HK-2 (cell line): Measurements from ENCODE around the gene KLK7.
A peak's percentile ranks its signal among the peaks of the same experiment; 100 is the strongest.

ENCODE experiments used
- DNase-seq: peaks from one replicate; pipeline ENCODE4 v3.0.0-alpha.2; 2018; ENCODE audit not compliant: unreplicated experiment

The KLK7 gene

DNA sequence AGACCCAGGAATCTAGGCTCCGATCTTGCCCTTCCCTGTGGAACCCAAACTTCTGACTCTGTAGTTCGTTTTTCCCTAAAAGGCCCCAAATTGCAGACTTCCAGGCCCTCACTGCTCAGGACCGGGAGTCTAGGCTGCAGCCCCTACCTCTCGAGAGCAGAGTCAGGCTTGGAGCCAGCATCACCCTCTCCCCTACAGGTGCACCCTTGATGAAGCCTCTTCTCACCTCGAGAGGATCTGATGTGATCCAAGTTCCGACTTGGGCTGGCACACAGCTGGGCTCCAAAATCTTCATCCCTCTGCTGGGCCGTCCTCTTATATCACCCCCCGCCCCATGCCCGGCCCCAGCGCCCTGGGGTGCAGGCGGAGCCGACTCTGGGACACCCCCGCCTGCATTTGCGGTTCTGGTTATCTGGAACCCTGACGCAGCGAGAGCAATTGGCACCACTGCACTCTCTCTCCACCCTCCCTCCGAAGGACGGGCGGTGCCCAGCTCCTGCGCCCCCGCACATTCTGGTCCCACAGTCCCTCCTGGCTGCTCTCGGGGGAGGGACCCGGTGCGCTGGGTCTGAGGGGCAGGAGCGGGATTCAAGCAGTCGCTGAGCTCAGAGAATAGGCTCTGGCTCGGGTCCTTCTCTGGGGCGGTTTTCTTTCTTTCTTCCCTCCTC is at the start of gene KLK7:
Gene KLK7 (minus strand): TSS at position 293 of the 668 bp plus-strand sequence. CDS start 1,518 bp downstream, outside the sequence.
- DNase-seq: no peak

- no peak for DNase-seq
Measured at GRCh38 chr19:51031880-51032225, 48.1 kb upstream of the KLK7 start.

- no peak for DNase-seq
Measured at GRCh38 chr19:51031220-51031879, 47.6 kb upstream of the KLK7 start.

DNA sequence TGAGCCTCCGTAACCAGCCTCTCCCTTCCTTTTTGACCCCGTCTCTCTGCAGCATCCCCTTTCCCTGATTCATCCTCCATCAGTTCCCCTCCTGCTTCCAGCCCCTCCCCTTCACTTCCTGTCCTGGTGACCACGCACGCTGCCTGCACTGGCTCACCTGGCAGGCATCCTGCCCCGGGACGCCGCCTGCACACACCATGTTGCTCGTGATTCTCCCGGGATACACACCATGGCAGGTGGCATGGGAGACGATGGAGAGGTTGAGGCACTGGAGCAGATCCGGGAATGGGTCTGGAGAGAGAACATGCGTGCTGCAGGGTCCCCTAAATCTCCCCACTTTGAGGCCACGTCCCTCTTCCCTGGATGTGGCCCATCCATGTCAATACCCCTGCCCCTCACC is 46.9 kb upstream of the KLK7 start:
- DNase-seq: no peak

- no peak for DNase-seq
Measured at GRCh38 chr19:51029718-51030117, 46.0 kb upstream of the KLK7 start.

DNA sequence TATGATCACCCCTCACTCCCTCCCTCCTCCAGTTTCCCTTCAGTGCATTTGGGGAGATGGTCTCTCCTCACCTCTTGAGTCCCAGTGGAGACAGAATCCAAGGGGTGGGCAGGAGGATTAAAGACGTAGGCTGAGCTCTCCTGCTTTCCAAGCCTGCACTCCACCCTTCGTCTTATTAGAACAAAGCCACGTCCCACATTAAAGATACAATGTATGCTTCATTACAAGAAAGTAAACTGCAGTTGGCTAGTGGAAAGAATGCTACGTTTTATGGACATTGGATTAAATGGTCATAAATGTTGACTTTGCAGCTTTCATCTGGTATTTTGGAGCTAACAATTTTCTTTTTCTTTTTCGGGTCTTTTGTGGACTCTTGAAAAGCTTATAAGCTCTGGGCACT is 44.2 kb upstream of the KLK7 start:
- no peak for DNase-seq

DNA sequence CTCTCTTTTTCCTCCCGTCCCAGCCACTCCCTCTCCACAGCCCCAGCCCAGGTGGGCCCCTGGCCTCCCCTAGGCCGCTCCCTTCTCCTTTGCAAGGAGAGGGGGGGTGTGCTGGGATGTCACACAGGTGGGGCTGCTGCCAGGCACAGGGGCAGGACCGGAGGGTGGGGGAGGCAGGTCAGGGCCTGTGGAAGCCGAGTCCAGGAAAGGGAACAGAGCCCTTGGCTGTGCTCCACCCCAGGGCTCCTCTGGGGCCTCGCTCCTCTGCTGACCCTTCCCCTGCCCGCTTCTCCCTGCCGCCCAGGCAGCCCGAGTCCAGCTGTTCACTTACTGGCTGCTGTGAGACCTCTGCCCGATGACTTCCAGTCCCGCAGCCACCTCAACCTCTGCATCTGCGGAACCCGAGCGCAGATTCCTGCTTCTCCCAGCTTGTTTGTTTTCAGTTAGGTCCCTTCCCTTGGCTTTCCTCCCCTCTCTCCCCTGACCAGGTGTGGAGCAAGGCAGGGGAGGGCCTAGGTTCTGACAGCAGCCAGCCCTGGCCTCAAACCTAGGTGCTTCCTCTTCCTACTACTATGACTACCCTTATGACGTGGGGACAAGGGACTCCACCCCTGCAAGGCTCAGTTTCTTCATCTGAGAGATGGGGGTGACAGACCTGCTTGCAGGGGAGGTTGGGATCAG is 43.5 kb upstream of the KLK7 start:
- no peak for DNase-seq

- no peak for DNase-seq
Measured at GRCh38 chr19:51026554-51026831, 42.8 kb upstream of the KLK7 start, which contains the start of gene KLK11. KLK11 (minus strand) TSS chr19:51026616; CDS start chr19:51025631, 985 bp downstream.

DNA sequence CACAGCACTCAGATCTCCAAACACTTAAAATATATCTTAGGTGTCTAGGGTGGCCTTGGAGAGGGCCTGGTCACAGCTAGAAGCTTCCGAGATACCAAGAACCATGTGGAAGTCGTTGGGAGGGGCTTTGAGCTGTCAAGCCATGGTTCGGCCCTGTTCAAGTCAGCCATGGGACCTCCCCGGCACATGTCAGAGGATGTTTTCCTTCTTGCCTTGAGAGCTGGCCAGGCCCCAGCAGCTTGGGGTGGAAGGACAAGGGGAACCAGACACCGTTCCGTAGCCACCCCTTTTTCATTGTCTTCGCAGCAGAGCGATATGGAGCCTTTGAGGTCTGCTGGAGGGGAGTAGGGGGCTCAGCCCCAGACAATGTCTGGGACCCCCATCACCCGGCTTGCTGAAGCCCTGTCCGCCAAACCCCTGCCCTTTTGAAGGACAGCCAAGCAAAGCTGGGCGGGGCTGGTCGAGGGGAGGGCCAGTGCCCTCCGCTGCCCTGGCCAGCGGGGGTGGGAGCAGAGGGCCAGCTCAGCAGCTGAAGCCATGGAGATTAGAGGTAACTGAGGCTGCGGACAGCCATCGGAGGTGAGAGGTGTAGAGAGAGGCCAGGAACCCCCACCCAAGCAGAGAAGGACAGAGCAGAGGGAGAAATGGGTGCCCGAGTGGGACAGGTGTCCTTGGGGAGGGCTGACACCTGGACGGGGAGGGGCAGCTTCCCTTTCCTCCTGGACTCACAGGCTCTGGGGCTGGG is 42.3 kb upstream of the KLK7 start:
- no peak for DNase-seq

DNA sequence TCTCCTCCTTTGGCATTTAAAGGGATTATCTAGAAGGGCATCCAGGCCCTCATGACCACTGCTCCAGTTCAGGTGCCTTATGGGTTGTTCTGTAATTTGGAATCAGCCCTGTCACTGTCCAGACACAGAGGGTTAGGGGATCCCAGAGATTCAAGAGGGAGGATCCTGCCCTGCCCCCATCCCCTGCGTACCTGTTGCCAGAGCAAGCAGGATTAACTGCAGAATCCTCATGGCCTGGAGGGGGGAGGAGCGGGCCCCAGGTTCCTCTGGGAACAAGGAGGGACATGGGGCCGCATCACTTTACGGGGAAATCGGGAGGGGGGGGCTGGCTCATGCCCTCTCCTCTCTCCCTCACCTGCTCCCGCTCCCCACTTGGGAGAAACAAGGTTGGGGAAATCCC is 41.7 kb upstream of the KLK7 start:
- no peak for DNase-seq

- no peak for DNase-seq
Measured at GRCh38 chr19:51024924-51025323, 41.2 kb upstream of the KLK7 start.

- DNase-seq: no peak
Measured at GRCh38 chr19:51023946-51024345, 40.2 kb upstream of the KLK7 start.

- DNase-seq: no peak
Measured at GRCh38 chr19:51022526-51022925, 38.8 kb upstream of the KLK7 start.

- DNase-seq: no peak
Measured at GRCh38 chr19:51020988-51021651, 37.4 kb upstream of the KLK7 start.

DNA sequence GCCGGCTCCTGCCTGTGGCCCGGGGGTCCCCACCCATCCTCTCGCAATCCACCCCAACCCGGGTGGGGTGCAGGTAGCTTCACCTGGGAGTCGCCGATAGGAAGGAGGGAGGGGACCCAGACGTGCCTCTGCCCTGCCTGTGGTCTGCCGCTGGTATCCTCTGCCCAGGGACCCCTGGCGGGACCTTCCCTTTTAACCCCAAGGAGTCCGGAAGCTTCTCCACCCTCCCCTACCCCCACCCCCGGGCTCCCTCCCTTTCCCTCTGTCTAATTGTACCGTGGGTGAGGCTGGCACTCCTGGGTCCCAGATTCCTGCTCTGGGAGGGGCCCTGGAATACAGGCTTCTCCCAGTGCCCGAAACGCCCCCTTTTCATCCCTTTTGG is 35.8 kb upstream of the KLK7 start, which contains the start of gene KLK10:
Gene KLK10 (minus strand): TSS at position 166 of the 382 bp plus-strand sequence. CDS start 579 bp downstream, outside the sequence.
- no peak for DNase-seq

DNA sequence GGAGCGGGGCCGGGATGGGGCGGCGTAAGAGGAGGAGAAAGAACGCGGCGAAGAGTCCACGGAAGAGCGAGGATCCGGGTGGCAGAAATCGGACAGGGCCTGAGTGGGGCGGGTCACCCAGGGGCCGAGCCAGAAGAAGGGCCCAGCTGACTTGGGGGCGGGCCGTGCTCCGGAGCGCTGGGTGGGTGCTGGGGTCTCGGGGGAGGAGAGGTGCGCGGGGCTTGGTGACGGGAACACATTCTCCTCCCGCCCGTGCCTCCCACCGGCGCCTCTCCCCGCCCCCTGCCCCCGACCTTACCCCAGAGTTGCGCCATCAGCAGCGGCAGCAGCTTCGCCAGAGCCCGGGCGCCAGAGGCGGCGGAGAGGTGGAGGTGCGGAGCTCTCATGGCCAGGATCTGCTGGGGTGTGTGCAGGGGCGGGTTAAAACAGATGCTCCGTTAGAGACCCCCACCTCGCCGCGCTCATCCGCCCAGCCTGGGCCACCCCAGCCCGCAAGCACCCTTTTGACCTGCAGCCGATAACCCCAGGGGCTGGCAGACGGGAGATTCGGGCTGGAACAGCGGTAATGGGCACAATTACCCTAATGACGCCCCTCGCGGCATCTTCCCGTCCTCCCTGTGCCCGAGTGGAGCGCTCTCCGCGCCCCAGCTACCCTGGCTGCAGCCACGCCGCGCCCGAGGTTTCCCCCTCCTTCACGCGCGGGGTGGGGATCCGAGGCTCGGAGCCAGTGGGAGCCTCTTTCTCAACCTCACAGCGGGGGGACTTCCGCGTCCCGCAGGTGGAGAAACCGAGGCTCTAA is 35.2 kb upstream of the KLK7 start:
- DNase-seq: peak; percentile 6

DNA sequence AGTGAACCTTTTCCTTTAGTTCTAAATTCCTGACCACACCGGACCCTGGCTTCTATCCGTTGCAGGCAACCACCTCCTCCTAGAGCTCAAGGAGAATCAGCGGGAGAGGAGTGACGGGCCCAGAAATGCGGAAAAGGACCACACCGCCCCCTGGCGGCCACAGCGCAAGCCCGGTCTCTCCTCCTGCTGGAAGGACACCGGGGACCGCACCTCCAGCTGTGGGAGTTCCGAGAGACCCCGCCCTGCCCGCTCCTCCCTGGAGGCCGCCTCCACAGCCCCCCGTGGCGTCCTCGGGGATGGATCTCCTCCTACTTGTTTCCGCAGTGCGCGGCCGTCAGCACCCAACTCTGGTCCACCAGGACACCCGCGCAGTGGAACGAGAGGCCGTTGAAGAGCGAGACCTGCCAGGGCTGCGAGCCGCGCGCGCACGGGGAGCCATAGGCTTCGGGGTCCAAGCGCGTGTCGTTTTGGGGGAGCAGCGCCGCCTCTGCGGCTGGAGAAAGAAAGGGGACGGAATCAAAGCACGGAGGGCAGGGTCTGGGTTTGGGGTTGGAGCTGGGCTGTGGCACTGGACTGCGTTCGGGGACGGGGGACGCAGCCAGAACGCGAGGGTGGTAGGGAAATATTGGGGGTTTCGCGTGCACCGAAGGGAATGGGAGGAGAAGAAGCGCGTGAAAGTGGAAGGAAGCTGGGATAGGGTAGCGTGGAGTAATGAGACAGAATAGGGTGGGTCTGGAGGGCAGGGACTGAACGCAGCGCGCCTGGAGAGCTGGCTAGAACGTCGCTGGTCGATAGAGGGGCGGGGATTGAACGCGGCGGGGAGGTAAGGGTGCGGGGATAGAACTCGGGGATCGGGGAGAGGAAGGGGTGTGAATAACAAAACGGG is 33.3 kb upstream of the KLK7 start:
- DNase-seq: peak; percentile 44

- DNase-seq: no peak
Measured at GRCh38 chr19:51015691-51016267, 32.1 kb upstream of the KLK7 start.

DNA sequence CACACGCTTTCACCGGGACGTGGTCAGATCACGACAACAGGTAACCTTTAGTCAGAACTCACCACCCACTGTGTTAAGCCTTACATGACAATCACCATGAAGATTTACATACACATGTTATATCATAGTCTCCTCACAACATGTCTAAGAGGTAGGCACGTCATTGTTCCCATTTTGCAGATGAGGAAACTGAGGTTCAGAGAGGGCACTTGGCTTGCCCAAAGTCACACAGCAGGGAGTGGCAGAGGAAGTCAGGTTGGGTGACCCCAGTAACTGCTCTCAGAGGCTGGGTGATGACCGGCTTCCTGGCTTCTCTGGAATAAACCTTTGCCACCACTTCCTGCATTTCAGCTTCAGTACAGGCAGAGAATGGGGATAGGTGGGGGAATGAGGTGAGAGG is 30.5 kb upstream of the KLK7 start:
- no peak for DNase-seq
